Lower lobe of right lung (tissue), 2 donors: ENCODE data around the gene JAZF1. TPM values are rescaled to one million over a fixed set of nuclear protein-coding genes. Genes with fewer than 3 reads are reported as not detected.
"Not testable (repeated sequence)": the region's sequence is repeated elsewhere in the genome, so short reads cannot be mapped to it uniquely, and the experiment has no call there.

Experiments
- ATAC-seq, 2 donors: fragments of 200-7000 bp; cut with Tn5 transposase; one replicate each; pipeline ENCODE4 v1.9.1; 2020 to 2022; ENCODE audit warnings: mild to moderate bottlenecking in 2 of 2, moderate library complexity in 2 of 2
- DNase-seq: peaks from one replicate; pipeline ENCODE4 v3.0.0-alpha.2; 2020
- H3K27ac ChIP-seq: fragments of 200-600 bp; one replicate; pipeline ENCODE4 v1.8.0; 2022
- H3K27me3 ChIP-seq: fragments of 200-600 bp; one replicate; pipeline ENCODE4 v1.8.0; 2022; ENCODE audit warnings: low read depth
- H3K36me3 ChIP-seq: fragments of 200-600 bp; one replicate; pipeline ENCODE4 v1.8.0; 2022; ENCODE audit warnings: mild to moderate bottlenecking
- H3K4me1 ChIP-seq: fragments of 200-600 bp; one replicate; pipeline ENCODE4 v1.8.0; 2022
- H3K4me3 ChIP-seq: fragments of 200-600 bp; one replicate; pipeline ENCODE4 v1.8.0; 2022; ENCODE audit warnings: mild to moderate bottlenecking
- H3K9me3 ChIP-seq: fragments of 200-600 bp; one replicate; pipeline ENCODE4 v1.8.0; 2022
- intact Hi-C: fragments of 100-400 bp; cut with DNase I; formaldehyde crosslinking; loops from one replicate; pipeline ENCODE4 v1.11.0; 2022
- total RNA-seq: library from RNA; stranded (reverse); fragmentation: NEBNext Ultra II Directional; extraction: Animal tissue kit (Norgen Biotek cat#: 25700); gene quantifications from one replicate; pipeline ENCODE4 v1.2.1, GENCODE V29; 2021
- TF ChIP-seq, protein P1 (sequence below): fragments of 200-600 bp; IDR thresholded peaks from one replicate; pipeline ENCODE4 v1.8.0; 2022; ENCODE audit warnings: antibody characterized with exemption, mild to moderate bottlenecking
- donor health status: DM: no; HTN: yes; CAD: no; lungs with severe emphysema.

Gene JAZF1
- total RNA-seq, 1 donor from 2014 or later = 19.4 TPM

DNA sequence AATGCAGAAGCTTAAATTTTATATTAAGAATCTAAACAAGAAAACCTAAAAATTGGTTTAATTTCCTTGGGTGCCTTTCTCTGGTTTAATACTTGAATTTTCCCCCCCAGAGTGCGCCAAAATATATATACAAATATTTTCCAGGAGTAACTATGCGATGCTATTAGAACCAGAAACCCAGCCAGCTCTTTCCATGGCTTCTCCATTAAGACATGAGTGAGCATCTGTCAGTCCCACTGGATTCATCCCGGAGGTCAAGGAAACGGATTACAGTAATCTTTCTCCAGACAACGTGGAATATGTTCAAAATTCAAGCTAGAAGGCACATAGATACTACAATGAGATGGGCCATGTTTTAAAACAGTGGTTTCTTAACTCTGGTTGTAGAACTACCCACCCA, 291.9 kb downstream of the JAZF1 start:
- ATAC-seq = no peak

DNA sequence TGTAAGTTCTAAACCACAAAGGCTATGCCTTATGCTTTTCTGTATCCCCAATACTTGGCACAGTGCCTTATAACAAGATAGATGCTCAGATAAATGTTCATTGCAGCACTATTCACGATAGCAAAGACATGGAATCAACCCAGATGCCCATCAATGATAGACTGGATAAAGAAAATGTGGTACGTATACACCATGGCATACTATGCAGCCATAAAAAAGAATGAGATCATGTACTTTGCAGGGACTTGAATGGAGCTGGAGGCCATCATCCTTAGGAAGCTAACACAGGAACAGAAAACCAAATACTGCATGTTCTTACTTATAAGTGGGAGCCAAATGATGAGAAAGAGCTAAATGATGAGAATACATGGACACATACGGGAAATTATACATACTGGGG, 293.9 kb downstream of the JAZF1 start:
- H3K27ac ChIP-seq, H3K4me3 ChIP-seq, DNase-seq, intact Hi-C loops, H3K4me1 ChIP-seq, H3K36me3 ChIP-seq, ATAC-seq, H3K27me3 ChIP-seq, H3K9me3 ChIP-seq: not testable (repeated sequence)

More for the DNA sequence above, 291.9 kb downstream of the JAZF1 start:
- H3K27ac ChIP-seq = no peak overlapping the region
- no peaks in the 10 kb centered on the region for H3K36me3 ChIP-seq
- TF ChIP-seq, protein P1, sequence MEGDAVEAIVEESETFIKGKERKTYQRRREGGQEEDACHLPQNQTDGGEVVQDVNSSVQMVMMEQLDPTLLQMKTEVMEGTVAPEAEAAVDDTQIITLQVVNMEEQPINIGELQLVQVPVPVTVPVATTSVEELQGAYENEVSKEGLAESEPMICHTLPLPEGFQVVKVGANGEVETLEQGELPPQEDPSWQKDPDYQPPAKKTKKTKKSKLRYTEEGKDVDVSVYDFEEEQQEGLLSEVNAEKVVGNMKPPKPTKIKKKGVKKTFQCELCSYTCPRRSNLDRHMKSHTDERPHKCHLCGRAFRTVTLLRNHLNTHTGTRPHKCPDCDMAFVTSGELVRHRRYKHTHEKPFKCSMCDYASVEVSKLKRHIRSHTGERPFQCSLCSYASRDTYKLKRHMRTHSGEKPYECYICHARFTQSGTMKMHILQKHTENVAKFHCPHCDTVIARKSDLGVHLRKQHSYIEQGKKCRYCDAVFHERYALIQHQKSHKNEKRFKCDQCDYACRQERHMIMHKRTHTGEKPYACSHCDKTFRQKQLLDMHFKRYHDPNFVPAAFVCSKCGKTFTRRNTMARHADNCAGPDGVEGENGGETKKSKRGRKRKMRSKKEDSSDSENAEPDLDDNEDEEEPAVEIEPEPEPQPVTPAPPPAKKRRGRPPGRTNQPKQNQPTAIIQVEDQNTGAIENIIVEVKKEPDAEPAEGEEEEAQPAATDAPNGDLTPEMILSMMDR = no peak
- intact Hi-C loops = no loop called here
- no peaks in the 10 kb centered on the region for H3K9me3 ChIP-seq
- H3K4me1 ChIP-seq = peaks cover 9% of the 10 kb centered on the region
- DNase-seq = no peak
- H3K27me3 ChIP-seq = no peaks in the 10 kb centered on the region
- H3K4me3 ChIP-seq = no peak overlapping the region

DNA sequence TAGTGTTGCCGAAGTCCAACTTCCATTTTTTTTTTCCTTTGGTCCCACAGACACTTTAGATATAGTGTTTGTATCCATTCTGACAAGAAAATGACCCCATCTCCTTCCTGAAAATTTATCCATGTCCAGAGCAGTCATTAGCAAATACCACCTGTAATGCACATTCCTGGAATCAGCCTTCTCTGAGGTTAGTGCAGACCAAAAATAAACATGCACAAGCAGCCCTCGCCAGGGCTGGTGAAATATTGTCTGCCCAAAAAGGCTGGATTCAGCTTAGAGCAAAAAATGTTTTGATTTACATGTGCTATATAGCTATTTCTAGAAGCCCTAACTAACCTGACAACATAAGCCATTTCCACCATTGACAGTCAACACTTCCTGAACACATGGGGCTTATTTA, 294.9 kb downstream of the JAZF1 start:
- no peak for ATAC-seq
- Histone ChIP-seq H3K27ac (no peak overlapping the region), H3K4me3 (no peak overlapping the region), H3K36me3 (no peaks in the 10 kb centered on the region), H3K9me3 (no peaks in the 10 kb centered on the region), H3K27me3 (no peaks in the 10 kb centered on the region), H3K4me1 (peaks cover 9% of the 10 kb centered on the region)
- TF ChIP-seq, protein P1 = no peak
- intact Hi-C loops = no loop called here
- no peak for DNase-seq

DNA sequence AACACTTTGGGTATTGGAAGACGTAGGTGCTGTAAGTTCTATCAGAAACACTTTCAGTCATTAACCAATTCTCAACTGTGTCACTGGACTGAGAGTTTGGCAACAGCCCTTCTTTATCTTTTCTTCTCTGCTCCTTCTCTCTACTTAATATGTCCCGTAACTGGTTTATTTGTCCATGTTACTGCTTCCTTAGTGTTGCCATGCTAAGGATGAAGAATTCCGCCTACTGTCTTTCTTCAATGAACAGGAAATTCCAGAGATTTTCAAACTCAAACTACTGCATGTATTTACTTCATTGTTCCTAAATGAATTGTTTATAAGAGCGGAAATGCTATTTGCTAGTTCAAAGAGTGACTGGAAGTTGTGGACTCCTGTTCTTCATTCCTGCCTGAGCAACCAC, 296.9 kb downstream of the JAZF1 start:
- no peak for ATAC-seq
- intact Hi-C loops = no loop called here
- H3K4me3 ChIP-seq = no peak overlapping the region
- no peak for DNase-seq
- H3K9me3 ChIP-seq = no peaks in the 10 kb centered on the region
- peaks cover 9% of the 10 kb centered on the region for H3K4me1 ChIP-seq
- no peaks in the 10 kb centered on the region for H3K36me3 ChIP-seq
- peak overlapping the region; percentile 51 for H3K27ac ChIP-seq
- no peaks in the 10 kb centered on the region for H3K27me3 ChIP-seq
- TF ChIP-seq, protein P1 = no peak

DNA sequence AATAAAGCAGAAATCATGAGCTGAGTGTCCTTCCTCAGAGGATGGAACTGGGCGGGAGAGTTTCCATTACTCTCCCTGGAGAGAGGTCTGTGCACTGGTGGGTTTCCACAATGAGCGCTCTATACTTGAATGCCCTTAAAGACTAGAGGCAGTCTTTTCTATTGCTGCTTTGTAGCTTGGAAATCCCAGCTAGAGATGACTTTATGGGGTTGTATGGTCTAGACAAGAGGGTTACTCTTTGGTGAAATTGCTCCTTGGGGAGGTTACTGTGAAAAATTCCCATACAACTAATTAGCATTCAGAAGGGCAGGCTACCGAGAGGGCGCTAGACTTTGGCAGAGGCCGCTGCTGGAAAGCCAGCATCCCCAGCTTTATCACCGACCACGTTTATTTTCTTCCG, 303.8 kb downstream of the JAZF1 start:
- Histone ChIP-seq H3K9me3 (no peaks in the 10 kb centered on the region), H3K36me3 (no peaks in the 10 kb centered on the region), H3K4me3 (no peak overlapping the region), H3K27me3 (no peaks in the 10 kb centered on the region), H3K4me1 (peaks cover 13% of the 10 kb centered on the region), H3K27ac (no peak overlapping the region)
- no peak for ATAC-seq
- no peak for DNase-seq
- TF ChIP-seq, protein P1 = no peak
- intact Hi-C loops = no loop called here

DNA sequence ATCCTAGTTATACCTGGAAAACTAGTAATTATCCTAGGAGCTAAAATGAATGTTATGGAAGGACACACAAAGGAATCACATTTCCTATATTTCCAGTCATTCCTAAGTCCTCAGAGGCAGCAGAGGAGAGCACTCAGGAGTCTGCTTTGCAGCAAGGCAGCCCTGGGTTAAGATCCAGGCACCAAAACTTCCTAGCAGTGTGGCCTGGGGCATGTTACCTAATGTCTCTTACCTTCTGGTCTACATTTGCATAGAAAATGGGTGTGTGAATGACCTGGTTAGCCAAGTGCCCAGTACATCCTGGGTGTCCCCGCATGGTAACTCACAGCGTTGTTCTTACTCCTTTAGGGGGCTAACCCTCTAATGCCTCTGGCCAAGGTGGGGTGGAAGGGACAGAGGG, 304.8 kb downstream of the JAZF1 start:
- TF ChIP-seq, protein P1 = no peak
- ATAC-seq = no peak

More for the DNA sequence above, 304.8 kb downstream of the JAZF1 start:
- no peaks in the 10 kb centered on the region for H3K27me3 ChIP-seq
- DNase-seq = no peak
- no peaks in the 10 kb centered on the region for H3K9me3 ChIP-seq
- H3K4me3 ChIP-seq = no peak overlapping the region
- H3K27ac ChIP-seq = no peak overlapping the region
- H3K36me3 ChIP-seq = no peaks in the 10 kb centered on the region
- intact Hi-C loops = no loop called here
- H3K4me1 ChIP-seq = peaks cover 13% of the 10 kb centered on the region
